PC-9 (cell line): Measurements from ENCODE around the gene GFPT2. TPM values are rescaled to one million over a fixed set of nuclear protein-coding genes. Genes with fewer than 3 reads are reported as not detected.

Experiments
- BruUV-seq: library from RNA; stranded (reverse); fragments of 400-500 nt; replicated peaks from 2 replicates; lab custom pipeline; 2021; lab: Mats Ljungman, UMichigan
- CTCF ChIA-PET: fragments of 300-600 bp; sonication (Branson Sonifier 250); formaldehyde crosslinking; loops from one replicate; lab custom pipeline; 2022; ENCODE audit warnings: antibody characterized with exemption; lab: Charles Lee
- POLR2A ChIA-PET: fragments of 300-600 bp; sonication (Branson Sonifier 250); formaldehyde crosslinking; loops from one replicate; lab custom pipeline; 2022; ENCODE audit warnings: antibody characterized with exemption; ENCODE audit not compliant: unreplicated experiment; lab: Charles Lee
- DNase-seq, 2 experiments: peaks; one replicate each; pipeline versions ENCODE4 v3.0.0 to v3.0.0-alpha.2; 2015 to 2022; ENCODE audit warnings: mixed read lengths in 1 of 2
- H2AFZ ChIP-seq: fragments of 200-600 bp; sonication (generic); 2 replicates; pipeline ENCODE4 v1.8.1; 2017; ENCODE audit warnings: antibody characterized with exemption
- H3F3A ChIP-seq: fragments of 200-600 bp; sonication (generic); 2 replicates; pipeline ENCODE4 v1.8.1; 2017; ENCODE audit warnings: antibody characterized with exemption, mild to moderate bottlenecking, low read depth; ENCODE audit not compliant: insufficient read depth
- H3K27ac ChIP-seq: fragments of 200-600 bp; sonication (generic); 2 replicates; pipeline ENCODE4 v1.6.1; 2016; ENCODE audit warnings: mixed run types
- H3K27me3 ChIP-seq: fragments of 200-600 bp; sonication (generic); 2 replicates; pipeline ENCODE4 v1.6.1; 2016; ENCODE audit warnings: low read depth, mixed run types; ENCODE audit not compliant: insufficient read depth
- H3K36me3 ChIP-seq: fragments of 200-600 bp; sonication (generic); 2 replicates; pipeline ENCODE4 v1.6.1; 2016; ENCODE audit warnings: low read depth, mixed run types
- H3K4me1 ChIP-seq: fragments of 200-600 bp; sonication (generic); replicated peaks from 2 replicates; pipeline ENCODE4 v1.6.1; 2016; ENCODE audit warnings: mixed run types; ENCODE audit not compliant: insufficient read depth
- H3K4me2 ChIP-seq: fragments of 200-600 bp; sonication (generic); 2 replicates; pipeline ENCODE4 v1.6.1; 2017; ENCODE audit warnings: mixed run types
- H3K4me3 ChIP-seq: fragments of 200-600 bp; sonication (generic); 2 replicates; pipeline ENCODE4 v1.6.1; 2016; ENCODE audit warnings: mixed run types
- H3K79me2 ChIP-seq: fragments of 200-600 bp; sonication (generic); 2 replicates; pipeline ENCODE4 v1.6.1; 2017; ENCODE audit warnings: low read depth, mixed run types
- H3K9me2 ChIP-seq: fragments of 200-600 bp; sonication (generic); 2 replicates; pipeline ENCODE4 v1.8.1; 2017; ENCODE audit warnings: mild to moderate bottlenecking; ENCODE audit not compliant: insufficient read depth
- H3K9me3 ChIP-seq: fragments of 200-600 bp; sonication (generic); 2 replicates; pipeline ENCODE4 v1.8.1; 2016; ENCODE audit warnings: low read depth; ENCODE audit not compliant: insufficient read depth
- H4K20me1 ChIP-seq: fragments of 200-600 bp; sonication (generic); 2 replicates; pipeline ENCODE4 v1.8.1; 2017; ENCODE audit not compliant: insufficient read depth
- CTCF ChIP-seq: fragments of 200-600 bp; sonication (generic); conservative IDR thresholded peaks from 2 replicates; pipeline ENCODE4 v1.6.1; 2017; ENCODE audit warnings: mixed run types, antibody characterized with exemption, mild to moderate bottlenecking, moderate library complexity
- EZH2 ChIP-seq: fragments of 200-600 bp; sonication (generic); IDR thresholded peaks from 2 replicates; pipeline ENCODE4 v1.8.0; 2017; ENCODE audit warnings: antibody characterized with exemption, low read depth
- intact Hi-C: fragments of 100-400 bp; cut with micrococcal nuclease; formaldehyde crosslinking; loops from one replicate; pipeline ENCODE4 v1.10.0; 2022; ENCODE audit not compliant: unreplicated experiment
- total RNA-seq: library from RNA; stranded (reverse); gene quantifications from 2 replicates; pipeline ENCODE4 v1.2.3, GENCODE V29; 2021

GFPT2 gene
- total RNA-seq, 1 experiment from 2014 or later: 22.5 TPM

- BruUV-seq: no TSS peak
- no peak for TF ChIP-seq CTCF
- no peak for TF ChIP-seq EZH2
- POLR2A ChIA-PET: no interaction called here
- Histone ChIP-seq H3K4me2 (no peak overlapping the region), H3K27ac (no peak overlapping the region), H3K79me2 (no peaks in the 10 kb centered on the region), H3K9me3 (no peaks in the 10 kb centered on the region), H3K27me3 (no peaks in the 10 kb centered on the region), H3K4me1 (no peaks in the 10 kb centered on the region), H3F3A (no peaks in the 10 kb centered on the region), H3K9me2 (no peaks in the 10 kb centered on the region), H2AFZ (no peak overlapping the region), H3K4me3 (no peak overlapping the region), H4K20me1 (no peaks in the 10 kb centered on the region), H3K36me3 (no peaks in the 10 kb centered on the region)
- intact Hi-C loops: no loop called here
- DNase-seq: no peak
- CTCF ChIA-PET: no interaction called here
These were observed 14.9 kb upstream of the GFPT2 start for GRCh38 chr5:180367991-180368390.

DNA sequence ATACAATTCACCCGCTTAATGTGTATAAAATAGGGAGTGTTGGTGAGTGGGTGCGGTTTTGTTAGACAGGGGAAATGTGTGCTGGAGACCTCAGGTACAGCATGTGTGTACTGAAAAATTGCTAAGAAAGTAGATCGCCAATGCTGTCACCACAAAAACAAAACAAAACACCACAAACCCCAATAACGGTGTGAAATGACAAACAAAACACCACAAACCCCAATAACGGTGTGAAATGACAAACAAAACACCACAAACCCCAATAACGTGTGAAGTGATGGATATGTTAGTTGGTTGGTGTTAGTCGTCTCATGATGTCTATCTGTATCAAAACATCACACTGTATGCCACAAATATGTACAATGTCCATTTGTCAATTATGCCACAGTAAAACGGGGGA lies 14.2 kb upstream of the GFPT2 start:
- Histone ChIP-seq H3K9me3 (no peaks in the 10 kb centered on the region), H3K4me2 (no peak overlapping the region), H4K20me1 (no peaks in the 10 kb centered on the region), H3K4me3 (no peak overlapping the region), H2AFZ (no peak overlapping the region), H3K9me2 (no peaks in the 10 kb centered on the region), H3K27ac (no peak overlapping the region), H3K27me3 (no peaks in the 10 kb centered on the region), H3K79me2 (no peaks in the 10 kb centered on the region), H3F3A (no peaks in the 10 kb centered on the region), H3K36me3 (no peaks in the 10 kb centered on the region), H3K4me1 (no peaks in the 10 kb centered on the region)
- ChIA-PET CTCF (no interaction called here), POLR2A (no interaction called here)
- intact Hi-C loops: no loop called here
- no peak for TF ChIP-seq EZH2
- no peak for TF ChIP-seq CTCF
- DNase-seq: no peak
- BruUV-seq: no TSS peak

GRCh38 chr5:180366326-180366725 lies 13.2 kb upstream of the GFPT2 start:
- ChIA-PET POLR2A (no interaction called here), CTCF (no interaction called here)
- Histone ChIP-seq H3K79me2 (no peaks in the 10 kb centered on the region), H4K20me1 (no peaks in the 10 kb centered on the region), H3K9me2 (no peaks in the 10 kb centered on the region), H2AFZ (no peak overlapping the region), H3K27ac (no peak overlapping the region), H3K4me2 (no peak overlapping the region), H3K4me3 (no peak overlapping the region), H3K27me3 (no peaks in the 10 kb centered on the region), H3K4me1 (no peaks in the 10 kb centered on the region), H3K36me3 (no peaks in the 10 kb centered on the region), H3K9me3 (no peaks in the 10 kb centered on the region), H3F3A (no peaks in the 10 kb centered on the region)
- intact Hi-C loops: no loop called here
- no TSS peak for BruUV-seq
- TF ChIP-seq CTCF (no peak), EZH2 (no peak)
- no peak for DNase-seq
